Measurements from ENCODE around the gene USP5. TPM values are rescaled to one million over a fixed set of nuclear protein-coding genes. Genes with fewer than 3 reads are reported as not detected.
"Not testable (repeated sequence)": the region's sequence is repeated elsewhere in the genome, so short reads cannot be mapped to it uniquely, and the experiment has no call there.

Gene USP5
- total RNA-seq, 1 donor = 77.1 TPM

GRCh38 chr12:6890789-6891645 is 39.1 kb downstream of the USP5 start:
- no peaks in the 10 kb centered on the region for H3K9me3 ChIP-seq (ENCODE audit: low read depth, low read length)
- peaks cover 11% of the 10 kb centered on the region for H3K4me1 ChIP-seq (ENCODE audit: insufficient read depth, low read length)
- peak overlapping the region; percentile 89 for H2AFZ ChIP-seq (ENCODE audit: low read length)
- no peaks in the 10 kb centered on the region for H4K20me1 ChIP-seq (ENCODE audit: insufficient read depth, low read length)
- peak overlapping the region; percentile 66 for H3K4me3 ChIP-seq (ENCODE audit: insufficient read depth, low read length)
- H3K36me3 ChIP-seq (ENCODE audit: insufficient read depth, low read length) = peaks cover 4% of the 10 kb centered on the region
- peak; percentile 74 for TF ChIP-seq CTCF (IDR thresholded peaks at IDR 0.05; ENCODE audit: extremely low read depth, low read depth, low read length)
- H3K4me2 ChIP-seq (ENCODE audit: insufficient read depth, low read length) = peak overlapping the region; percentile 82
- DNase-seq (ENCODE audit: insufficient read length, low spot score, missing footprints) = peak; percentile 99
- peak overlapping the region; percentile 71 for H3K27ac ChIP-seq (ENCODE audit: low read depth, low read length)
- H3K79me2 ChIP-seq (ENCODE audit: insufficient read depth, low read length) = no peaks in the 10 kb centered on the region
- no peaks in the 10 kb centered on the region for H3K27me3 ChIP-seq (ENCODE audit: insufficient read depth, low read length)

GRCh38 chr12:6891646-6892001 is 39.7 kb downstream of the USP5 start:
- Histone ChIP-seq H3K36me3 (ENCODE audit: insufficient read depth, low read length) (peaks cover 4% of the 10 kb centered on the region), H3K4me2 (ENCODE audit: insufficient read depth, low read length) (peak overlapping the region; percentile 82), H3K4me1 (ENCODE audit: insufficient read depth, low read length) (peaks cover 11% of the 10 kb centered on the region), H3K27me3 (ENCODE audit: insufficient read depth, low read length) (no peaks in the 10 kb centered on the region), H3K9me3 (ENCODE audit: low read depth, low read length) (no peaks in the 10 kb centered on the region), H3K27ac (ENCODE audit: low read depth, low read length) (peak overlapping the region; percentile 71), H4K20me1 (ENCODE audit: insufficient read depth, low read length) (no peaks in the 10 kb centered on the region), H3K4me3 (ENCODE audit: insufficient read depth, low read length) (peak overlapping the region; percentile 66), H3K79me2 (ENCODE audit: insufficient read depth, low read length) (no peaks in the 10 kb centered on the region), H2AFZ (ENCODE audit: low read length) (peak overlapping the region; percentile 89)
- DNase-seq (ENCODE audit: insufficient read length, low spot score, missing footprints) = no peak
- no peak for TF ChIP-seq CTCF (IDR thresholded peaks at IDR 0.05; ENCODE audit: extremely low read depth, low read depth, low read length)

GRCh38 chr12:6892683-6893082 is 40.7 kb downstream of the USP5 start:
- not testable (repeated sequence) for H2AFZ ChIP-seq (ENCODE audit: low read length); H4K20me1 ChIP-seq (ENCODE audit: insufficient read depth, low read length); H3K36me3 ChIP-seq (ENCODE audit: insufficient read depth, low read length); DNase-seq (ENCODE audit: insufficient read length, low spot score, missing footprints); H3K27ac ChIP-seq (ENCODE audit: low read depth, low read length); H3K9me3 ChIP-seq (ENCODE audit: low read depth, low read length); H3K4me3 ChIP-seq (ENCODE audit: insufficient read depth, low read length); H3K4me2 ChIP-seq (ENCODE audit: insufficient read depth, low read length); H3K27me3 ChIP-seq (ENCODE audit: insufficient read depth, low read length); H3K79me2 ChIP-seq (ENCODE audit: insufficient read depth, low read length)
- H3K4me1 ChIP-seq (ENCODE audit: insufficient read depth, low read length) = peaks cover 11% of the 10 kb centered on the region

GRCh38 chr12:6894321-6894720 is 42.4 kb downstream of the USP5 start:
- Histone ChIP-seq H3K36me3 (ENCODE audit: insufficient read depth, low read length) (no peaks in the 10 kb centered on the region), H3K27me3 (ENCODE audit: insufficient read depth, low read length) (no peaks in the 10 kb centered on the region), H3K4me3 (ENCODE audit: insufficient read depth, low read length) (no peak overlapping the region), H4K20me1 (ENCODE audit: insufficient read depth, low read length) (no peaks in the 10 kb centered on the region), H3K27ac (ENCODE audit: low read depth, low read length) (no peak overlapping the region), H3K9me3 (ENCODE audit: low read depth, low read length) (no peaks in the 10 kb centered on the region), H3K4me1 (ENCODE audit: insufficient read depth, low read length) (peaks cover 11% of the 10 kb centered on the region), H2AFZ (ENCODE audit: low read length) (no peak overlapping the region), H3K79me2 (ENCODE audit: insufficient read depth, low read length) (no peaks in the 10 kb centered on the region), H3K4me2 (ENCODE audit: insufficient read depth, low read length) (no peak overlapping the region)
- TF ChIP-seq CTCF (IDR thresholded peaks at IDR 0.05; ENCODE audit: extremely low read depth, low read depth, low read length) = no peak
- DNase-seq (ENCODE audit: insufficient read length, low spot score, missing footprints) = no peak

Data from osteoblast (primary cell).